HepG2 (cell line): ENCODE data around the gene CEP68. TPM values are rescaled to one million over a fixed set of nuclear protein-coding genes. Genes with fewer than 3 reads are reported as not detected.

Source experiments
- CAMTA2 ChIP-seq: sonication (generic); formaldehyde crosslinking; IDR thresholded peaks from 2 replicates; pipeline ENCODE4 v1.4.0; 2020; ENCODE audit warnings: mild to moderate bottlenecking, missing genetic modification reagents, borderline replicate concordance
- CEBPB ChIP-seq: IDR thresholded peaks from 2 replicates; pipeline ENCODE4 v1.6.1; 2011; ENCODE audit warnings: low read depth, low read length, improper control_type of control experiment, borderline replicate concordance
- CEBPG ChIP-seq: IDR thresholded peaks from 2 replicates; pipeline ENCODE4 v1.6.1; 2016
- CHCHD3 ChIP-seq: sonication (generic); formaldehyde crosslinking; IDR thresholded peaks from 2 replicates; pipeline ENCODE4 v1.8.0; 2022; ENCODE audit warnings: mild to moderate bottlenecking, missing genetic modification reagents, moderate library complexity
- CHD2 ChIP-seq: IDR thresholded peaks from 2 replicates; pipeline ENCODE4 v1.6.1; 2011; ENCODE audit warnings: low read depth, low read length, improper control_type of control experiment
- E2F2 ChIP-seq: sonication (generic); formaldehyde crosslinking; IDR thresholded peaks from 2 replicates; pipeline ENCODE4 v1.4.0; 2020; ENCODE audit warnings: missing genetic modification reagents, borderline replicate concordance
- ETV6 ChIP-seq: sonication (generic); formaldehyde crosslinking; conservative IDR thresholded peaks from 2 replicates; pipeline ENCODE4 v1.4.0; 2020; ENCODE audit warnings: missing genetic modification reagents
- IKZF5 ChIP-seq: IDR thresholded peaks from 2 replicates; pipeline ENCODE4 v1.6.1; 2018; ENCODE audit warnings: missing genetic modification reagents, mild to moderate bottlenecking, missing compliant biosample characterization
- PCBP1 ChIP-seq: fragments of 200-400 bp; formaldehyde crosslinking; IDR thresholded peaks from 2 replicates; pipeline ENCODE4 v1.6.1; 2017; ENCODE audit warnings: mild to moderate bottlenecking, low read depth, low read length, borderline replicate concordance
- PLRG1 ChIP-seq: fragments of 450-650 bp; conservative IDR thresholded peaks from 2 replicates; pipeline ENCODE4 v1.6.1; 2016
- SNAPC5 ChIP-seq: sonication (generic); formaldehyde crosslinking; IDR thresholded peaks from 2 replicates; pipeline ENCODE4 v1.8.1; 2023; ENCODE audit warnings: mild to moderate bottlenecking, missing genetic modification reagents, borderline replicate concordance
- SP5 ChIP-seq: IDR thresholded peaks from 2 replicates; pipeline ENCODE4 v1.6.1; 2016; ENCODE audit warnings: low read depth, borderline replicate concordance
- ZFP1 ChIP-seq: IDR thresholded peaks from 2 replicates; pipeline ENCODE4 v1.6.1; 2016
- ZNF513 ChIP-seq: sonication (generic); formaldehyde crosslinking; conservative IDR thresholded peaks from 2 replicates; pipeline ENCODE4 v1.5.0; 2020; ENCODE audit warnings: missing genetic modification reagents
- ZNF547 ChIP-seq: sonication (generic); formaldehyde crosslinking; IDR thresholded peaks from 2 replicates; pipeline ENCODE4 v1.5.1; 2020; ENCODE audit warnings: mild to moderate bottlenecking, missing genetic modification reagents
- ZNF549 ChIP-seq: sonication (generic); formaldehyde crosslinking; IDR thresholded peaks from 2 replicates; pipeline ENCODE4 v1.5.0; 2020; ENCODE audit warnings: missing genetic modification reagents
- ZNF564 ChIP-seq: sonication (generic); formaldehyde crosslinking; IDR thresholded peaks from 2 replicates; pipeline ENCODE4 v1.8.1; 2023; ENCODE audit warnings: mild to moderate bottlenecking, missing genetic modification reagents
- ZNF614 ChIP-seq: IDR thresholded peaks from 2 replicates; pipeline ENCODE4 v1.6.1; 2018; ENCODE audit warnings: missing biosample characterization, missing genetic modification reagents, inconsistent platforms, borderline replicate concordance
- polyA plus RNA-seq, 8 experiments: library from polyadenylated mRNA; depleted of rRNA in 3 of 8; stranded (reverse) in 7 of 8; unstranded in 1 of 8; fragments of >200 nt; fragmentation: Illumina TruSeq in 4 of 8; extraction: Trizol in 4 of 8; gene quantifications; 2 replicates each; pipeline versions ENCODE4 v1.2.1 to v1.2.3, GENCODE V29; 2011 to 2016; ENCODE audit warnings: low read depth in 4 of 8, missing spikeins in 1 of 8, mixed read lengths in 1 of 8; ENCODE audit not compliant: insufficient read depth in 1 of 8
- total RNA-seq, 5 experiments: library from RNA; depleted of rRNA; stranded (reverse); fragments of >200 nt; fragmentation: Illumina TruSeq; extraction: Trizol; gene quantifications; 2 replicates each; pipeline ENCODE4 v1.2.3, GENCODE V29; 2016; ENCODE audit warnings: low read depth in 1 of 5
- TF ChIP-seq, protein P1 (sequence below): sonication (generic); formaldehyde crosslinking; IDR thresholded peaks from 2 replicates; pipeline ENCODE4 v1.9.0; 2021; ENCODE audit warnings: missing genetic modification reagents, mild to moderate bottlenecking, borderline replicate concordance
- TF ChIP-seq, protein P2 (sequence below): sonication (generic); formaldehyde crosslinking; IDR thresholded peaks from 2 replicates; pipeline ENCODE4 v1.4.0; 2020; ENCODE audit warnings: missing genetic modification reagents, mild to moderate bottlenecking, borderline replicate concordance
- TF ChIP-seq, protein P3 (sequence below): sonication (generic); formaldehyde crosslinking; IDR thresholded peaks from 2 replicates; pipeline ENCODE4 v1.4.0; 2020; ENCODE audit warnings: mild to moderate bottlenecking, missing genetic modification reagents

The CEP68 gene
- total and polyA plus RNA-seq, 2 of the 13 experiments (the other 11 are each of a cell fraction or from before 2014, with no cell fraction given) = 5.7 to 9.3 TPM

- TF ChIP-seq IKZF5 (CRISPR knock-in tag) (peak; percentile 55; the same call in 1 of the 2 replicates), ZNF513 (CRISPR knock-in tag) (no peak), SP5 (CRISPR knock-in tag) (no peak), CEBPG (CRISPR knock-in tag) (no peak), CHCHD3 (CRISPR knock-in tag) (no peak), SNAPC5 (CRISPR knock-in tag) (no peak; the same call in 1 of the 2 replicates), E2F2 (CRISPR knock-in tag) (no peak), ZNF549 (no peak), ZNF547 (CRISPR knock-in tag) (peak; percentile 98), ZNF614 (no peak), CEBPB (no peak), CAMTA2 (CRISPR knock-in tag) (peak; percentile 49; the same call in 1 of the 2 replicates), ETV6 (CRISPR knock-in tag) (peak; percentile 63), PCBP1 (no peak), PLRG1 (no peak), ZNF564 (CRISPR knock-in tag) (no peak), ZFP1 (CRISPR knock-in tag) (no peak), CHD2 (no peak)
- TF ChIP-seq, protein P1, sequence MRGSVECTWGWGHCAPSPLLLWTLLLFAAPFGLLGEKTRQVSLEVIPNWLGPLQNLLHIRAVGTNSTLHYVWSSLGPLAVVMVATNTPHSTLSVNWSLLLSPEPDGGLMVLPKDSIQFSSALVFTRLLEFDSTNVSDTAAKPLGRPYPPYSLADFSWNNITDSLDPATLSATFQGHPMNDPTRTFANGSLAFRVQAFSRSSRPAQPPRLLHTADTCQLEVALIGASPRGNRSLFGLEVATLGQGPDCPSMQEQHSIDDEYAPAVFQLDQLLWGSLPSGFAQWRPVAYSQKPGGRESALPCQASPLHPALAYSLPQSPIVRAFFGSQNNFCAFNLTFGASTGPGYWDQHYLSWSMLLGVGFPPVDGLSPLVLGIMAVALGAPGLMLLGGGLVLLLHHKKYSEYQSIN = no peak
- TF ChIP-seq, protein P2, sequence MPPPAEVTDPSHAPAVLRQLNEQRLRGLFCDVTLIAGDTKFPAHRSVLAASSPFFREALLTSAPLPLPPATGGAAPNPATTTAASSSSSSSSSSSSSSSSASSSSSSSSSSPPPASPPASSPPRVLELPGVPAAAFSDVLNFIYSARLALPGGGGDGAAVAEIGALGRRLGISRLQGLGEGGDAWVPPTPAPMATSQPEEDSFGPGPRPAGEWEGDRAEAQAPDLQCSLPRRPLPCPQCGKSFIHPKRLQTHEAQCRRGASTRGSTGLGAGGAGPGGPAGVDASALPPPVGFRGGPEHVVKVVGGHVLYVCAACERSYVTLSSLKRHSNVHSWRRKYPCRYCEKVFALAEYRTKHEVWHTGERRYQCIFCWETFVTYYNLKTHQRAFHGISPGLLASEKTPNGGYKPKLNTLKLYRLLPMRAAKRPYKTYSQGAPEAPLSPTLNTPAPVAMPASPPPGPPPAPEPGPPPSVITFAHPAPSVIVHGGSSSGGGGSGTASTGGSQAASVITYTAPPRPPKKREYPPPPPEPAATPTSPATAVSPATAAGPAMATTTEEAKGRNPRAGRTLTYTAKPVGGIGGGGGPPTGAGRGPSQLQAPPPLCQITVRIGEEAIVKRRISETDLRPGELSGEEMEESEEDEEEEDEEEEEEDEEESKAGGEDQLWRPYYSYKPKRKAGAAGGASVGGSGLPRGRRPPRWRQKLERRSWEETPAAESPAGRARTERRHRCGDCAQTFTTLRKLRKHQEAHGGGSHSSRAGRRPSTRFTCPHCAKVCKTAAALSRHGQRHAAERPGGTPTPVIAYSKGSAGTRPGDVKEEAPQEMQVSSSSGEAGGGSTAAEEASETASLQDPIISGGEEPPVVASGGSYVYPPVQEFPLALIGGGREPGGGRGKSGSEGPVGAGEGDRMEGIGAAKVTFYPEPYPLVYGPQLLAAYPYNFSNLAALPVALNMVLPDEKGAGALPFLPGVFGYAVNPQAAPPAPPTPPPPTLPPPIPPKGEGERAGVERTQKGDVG = no peak; the same call in 1 of the 2 replicates
- TF ChIP-seq, protein P3, sequence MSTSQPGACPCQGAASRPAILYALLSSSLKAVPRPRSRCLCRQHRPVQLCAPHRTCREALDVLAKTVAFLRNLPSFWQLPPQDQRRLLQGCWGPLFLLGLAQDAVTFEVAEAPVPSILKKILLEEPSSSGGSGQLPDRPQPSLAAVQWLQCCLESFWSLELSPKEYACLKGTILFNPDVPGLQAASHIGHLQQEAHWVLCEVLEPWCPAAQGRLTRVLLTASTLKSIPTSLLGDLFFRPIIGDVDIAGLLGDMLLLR (CRISPR knock-in tag) = no peak
Measured at GRCh38 chr2:65055422-65056214, 598 bp upstream of the CEP68 start (continued).
